ENCODE measurements around the gene ZNF425.
"Not testable (repeated sequence)": the region's sequence is repeated elsewhere in the genome, so short reads cannot be mapped to it uniquely, and the experiment has no call there.

ZNF425 gene

GRCh38 chr7:149125863-149126661, at the start of gene ZNF425:
ZNF425 (minus strand) TSS chr7:149126324; CDS start chr7:149126213, 111 bp downstream.
- DNase-seq (ENCODE audit: low read depth) = peak; percentile 96

- no peak for DNase-seq (ENCODE audit: low read depth)
These were observed 49.0 kb upstream of the ZNF425 start for GRCh38 chr7:149175150-149175549.

- DNase-seq (ENCODE audit: low read depth) = no peak
These were observed 46.4 kb upstream of the ZNF425 start for GRCh38 chr7:149172534-149172920.

- DNase-seq (ENCODE audit: low read depth) = no peak
These were observed 45.9 kb upstream of the ZNF425 start for GRCh38 chr7:149171892-149172533.

- DNase-seq (ENCODE audit: low read depth) = no peak
These were observed 40.7 kb upstream of the ZNF425 start for GRCh38 chr7:149166630-149167352.

GRCh38 chr7:149166142-149166541, 40.0 kb upstream of the ZNF425 start:
- no peak for DNase-seq (ENCODE audit: low read depth)

GRCh38 chr7:149161241-149161848, 35.2 kb upstream of the ZNF425 start:
- no peak for DNase-seq (ENCODE audit: low read depth)

- DNase-seq (ENCODE audit: low read depth) = no peak
These were observed 30.8 kb upstream of the ZNF425 start for GRCh38 chr7:149156898-149157297.

- no peak for DNase-seq (ENCODE audit: low read depth)
These were observed 27.9 kb upstream of the ZNF425 start for GRCh38 chr7:149154056-149154455.

GRCh38 chr7:149153346-149153745, 27.2 kb upstream of the ZNF425 start:
- no peak for DNase-seq (ENCODE audit: low read depth)

- DNase-seq (ENCODE audit: low read depth) = no peak
These were observed 24.9 kb upstream of the ZNF425 start for GRCh38 chr7:149150981-149151380.

GRCh38 chr7:149147752-149148653, 21.9 kb upstream of the ZNF425 start:
- peak; percentile 21 for DNase-seq (ENCODE audit: low read depth)

GRCh38 chr7:149147072-149147751, 21.1 kb upstream of the ZNF425 start, which contains the start of gene ZNF398:
ZNF398 (plus strand) TSS chr7:149147453; CDS start chr7:149147743, 290 bp downstream.
- peak; percentile 63 for DNase-seq (ENCODE audit: low read depth)

- DNase-seq (ENCODE audit: low read depth) = no peak
These were observed 19.1 kb upstream of the ZNF425 start for GRCh38 chr7:149145031-149145845.

GRCh38 chr7:149144436-149144922, 18.4 kb upstream of the ZNF425 start:
- not testable (repeated sequence) for DNase-seq (ENCODE audit: low read depth)

- DNase-seq (ENCODE audit: low read depth) = no peak
These were observed 15.8 kb upstream of the ZNF425 start for GRCh38 chr7:149141893-149142292.

- no peak for DNase-seq (ENCODE audit: low read depth)
These were observed 14.7 kb upstream of the ZNF425 start for GRCh38 chr7:149140831-149141230.

GRCh38 chr7:149136118-149136517, 10.0 kb upstream of the ZNF425 start:
- no peak for DNase-seq (ENCODE audit: low read depth)

GRCh38 chr7:149133028-149133710, 7.0 kb upstream of the ZNF425 start:
- no peak for DNase-seq (ENCODE audit: low read depth)

Data from stimulated activated CD8-positive, alpha-beta memory T cell treated with anti-CD3 and anti-CD28 coated beads, Interleukin-15, amount 100 ng/mL, for 24 hours (primary cell).